GM04504 (cell line): ENCODE data around the gene MKRN1.
"Not testable (repeated sequence)": the region's sequence is repeated elsewhere in the genome, so short reads cannot be mapped to it uniquely, and the experiment has no call there.

Source experiments
- DNase-seq: peaks from one replicate; pipeline ENCODE4 v3.0.0-alpha.2; 2012; ENCODE audit warnings: low read depth

The MKRN1 gene

DNA sequence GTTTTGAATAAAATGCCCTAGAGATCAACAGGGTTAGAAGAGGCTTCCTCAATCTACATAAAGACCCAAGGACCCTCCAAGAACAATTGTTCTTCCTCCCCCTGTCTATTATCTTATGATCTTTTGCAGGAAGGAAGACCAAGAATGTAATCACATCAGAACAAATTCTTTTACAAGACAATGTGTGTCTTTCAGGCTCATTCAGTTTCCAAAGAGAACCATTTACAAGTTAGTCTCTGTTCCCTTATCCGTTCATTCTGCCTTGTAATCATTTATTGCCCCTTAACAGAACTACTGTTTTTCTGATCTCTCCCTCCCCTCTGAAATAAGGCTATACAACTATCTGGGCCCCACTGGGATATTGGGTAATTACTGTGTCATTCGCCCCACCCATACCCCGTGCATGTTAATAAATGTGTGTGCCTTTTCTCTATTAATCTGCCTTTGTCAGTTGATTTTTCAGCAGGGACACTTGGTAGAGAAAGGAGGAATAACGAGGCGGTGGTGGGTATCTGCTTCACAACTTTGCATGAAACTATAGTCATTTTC is 5.7 kb upstream of the MKRN1 start:
- DNase-seq, result no peak

DNA sequence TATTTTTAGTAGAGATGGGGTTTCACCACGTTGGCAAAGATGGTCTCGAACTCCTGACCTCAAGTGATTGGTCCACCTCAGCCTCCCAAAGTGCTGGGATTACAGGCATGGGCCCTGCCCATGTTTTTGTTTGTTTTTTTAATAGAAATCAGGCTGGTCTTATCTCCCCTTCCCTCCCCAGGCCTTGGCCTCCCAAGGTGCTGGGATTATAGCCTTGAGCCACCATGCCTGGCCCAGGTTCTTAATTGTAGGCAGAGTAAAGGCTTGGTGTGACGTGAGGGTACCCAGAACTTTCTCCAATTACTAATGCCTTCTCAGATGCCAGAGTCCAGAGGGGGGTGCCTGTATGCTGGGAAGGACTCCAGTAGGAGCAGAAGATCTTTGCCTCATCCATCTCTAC is 5.2 kb upstream of the MKRN1 start:
- no peak for DNase-seq

DNA sequence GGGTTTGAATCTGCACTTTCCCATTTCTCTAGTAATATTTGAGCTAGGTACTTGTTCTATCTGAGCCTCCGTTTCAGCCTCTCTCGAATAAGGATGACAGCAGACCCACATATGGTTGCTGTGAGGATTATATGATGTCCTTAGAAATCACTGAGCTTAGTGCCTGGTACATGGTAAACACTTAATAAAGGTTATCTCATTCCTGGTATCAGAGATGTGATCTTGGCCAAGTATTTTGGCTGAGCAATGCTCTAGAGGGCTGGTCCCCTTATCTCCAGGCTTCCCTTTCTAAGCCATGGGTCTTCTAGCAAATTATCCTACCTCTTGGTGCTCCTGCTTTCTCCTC is 407 bp upstream of the MKRN1 start:
- no peak for DNase-seq

DNA sequence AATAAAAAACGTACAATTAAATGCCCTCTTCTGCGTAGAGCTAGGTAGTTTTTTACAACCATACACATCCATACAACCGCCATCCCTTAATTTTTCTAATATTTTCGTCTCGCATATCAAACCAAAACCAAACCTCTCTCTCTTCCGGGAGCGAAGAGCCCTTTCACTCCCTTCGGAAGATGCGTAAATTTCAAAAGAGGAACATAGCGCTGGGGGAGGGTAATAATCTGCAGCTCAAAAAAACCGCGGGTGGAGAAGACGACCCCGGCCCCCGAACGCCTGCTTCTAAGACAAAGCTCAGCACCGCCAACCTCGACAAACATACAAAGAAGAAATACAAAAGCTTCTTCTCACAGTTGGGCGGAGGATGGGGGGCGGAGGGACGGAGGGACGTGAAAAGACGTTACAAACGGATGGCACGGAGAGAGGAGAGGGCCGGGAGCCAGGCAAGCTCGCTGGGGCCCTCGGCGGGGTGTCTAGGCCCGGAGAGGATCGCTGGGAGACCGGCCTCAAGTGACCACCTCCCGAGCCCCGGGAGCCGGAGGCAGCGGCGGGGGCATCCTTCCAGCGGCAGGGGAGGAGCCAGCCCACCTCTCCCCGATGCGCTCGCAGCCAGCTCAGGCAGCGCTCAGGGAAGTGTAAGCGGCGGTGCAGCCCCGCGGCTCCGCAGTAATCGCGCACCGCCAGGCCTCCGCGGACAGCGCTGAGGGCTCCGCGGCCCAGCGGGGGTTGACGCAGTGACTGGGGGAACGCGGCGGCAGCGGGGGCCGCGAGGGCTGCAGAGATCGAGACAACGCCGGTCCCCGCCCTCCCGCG is 851 bp downstream of the MKRN1 start:
- DNase-seq, result no peak

DNA sequence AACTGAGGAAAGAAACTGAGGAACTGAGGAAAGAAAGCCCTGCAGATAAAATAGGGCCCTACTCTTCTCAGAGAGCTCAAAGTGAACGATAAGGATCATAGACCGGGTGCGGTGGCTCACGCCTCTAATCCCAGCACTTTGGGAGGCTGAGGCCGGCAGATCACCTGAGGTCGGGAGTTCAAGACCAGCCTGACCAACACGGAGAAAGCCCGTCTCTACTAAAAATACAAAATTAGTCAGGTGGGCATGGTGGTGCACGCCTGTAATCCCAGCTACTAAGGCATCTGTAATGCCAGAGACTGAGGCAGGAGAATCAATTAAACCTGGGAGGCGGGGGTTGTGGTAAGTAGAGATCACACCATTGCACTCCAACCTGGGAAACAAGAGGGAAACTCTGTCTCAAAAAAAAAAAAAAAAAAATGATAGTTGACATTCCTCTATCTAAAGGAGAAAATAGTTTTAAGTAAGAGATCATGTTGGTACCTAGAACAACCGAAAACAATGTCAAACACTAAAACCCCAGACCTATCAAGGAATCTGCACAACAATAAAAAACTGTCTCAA is 2.5 kb downstream of the MKRN1 start:
- no peak for DNase-seq

DNA sequence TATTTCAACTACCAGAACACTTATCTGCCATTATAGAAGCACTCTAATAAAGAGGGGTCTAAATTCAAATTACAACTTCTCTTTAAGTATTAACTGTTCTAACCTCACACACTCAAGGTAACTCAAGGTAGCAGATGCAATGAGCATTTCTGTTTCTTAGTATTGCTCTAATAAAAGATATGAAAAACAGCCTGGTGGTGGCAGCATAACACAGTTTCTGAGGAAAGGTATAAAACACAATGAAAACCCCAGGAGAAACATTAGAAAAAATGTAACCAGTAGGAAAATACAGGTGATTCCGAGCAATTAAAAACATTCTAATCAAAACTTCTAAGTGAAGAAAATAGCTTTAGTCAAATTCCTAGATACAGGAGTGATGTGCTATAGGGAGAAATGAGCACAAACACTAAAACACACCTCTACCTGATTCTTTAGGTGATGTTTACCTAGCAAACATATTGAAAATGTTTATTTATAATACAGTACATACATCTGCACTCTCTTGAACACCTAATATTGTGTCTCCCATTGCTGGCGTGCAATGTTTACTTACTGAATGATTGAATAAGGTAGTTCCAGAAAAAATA is 3.5 kb downstream of the MKRN1 start:
- no peak for DNase-seq

DNA sequence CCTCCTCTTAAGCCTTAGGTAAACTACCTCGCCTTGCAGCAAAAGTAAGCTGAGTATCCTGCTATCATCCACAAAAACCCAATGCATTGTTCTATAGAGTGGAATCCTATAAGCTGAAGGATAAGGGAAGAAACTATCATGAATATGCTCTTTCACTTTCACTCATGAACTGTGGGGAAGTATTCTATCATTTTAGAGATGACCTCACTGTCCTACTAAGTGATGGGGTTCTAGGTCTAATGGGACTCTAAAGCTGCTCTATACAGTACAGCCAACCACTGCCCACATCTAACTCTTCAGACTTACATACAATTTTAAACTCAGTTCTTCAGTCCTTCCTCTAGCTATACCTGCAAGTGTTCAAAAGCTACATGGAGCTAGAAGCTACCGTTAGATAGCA is 16.2 kb downstream of the MKRN1 start:
- DNase-seq, result no peak

DNA sequence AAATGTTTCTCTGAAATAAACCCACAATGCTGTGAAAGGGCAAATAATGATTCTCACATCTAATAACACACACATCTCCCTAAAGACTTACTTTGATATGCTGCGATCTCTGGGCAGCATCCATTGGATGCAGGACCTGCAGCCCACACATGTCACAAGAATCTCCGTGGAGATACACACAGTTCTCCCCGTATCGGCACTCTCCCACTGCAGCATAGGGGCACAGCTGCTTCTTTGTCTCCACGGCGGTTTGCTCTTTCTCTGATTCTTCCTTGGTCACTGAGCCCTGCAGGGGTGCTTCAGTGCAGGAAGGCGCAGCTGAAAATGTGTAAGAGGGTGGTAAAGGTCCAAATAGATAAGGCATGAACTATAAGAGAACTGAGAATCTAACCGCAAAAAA is 20.4 kb downstream of the MKRN1 start:
- DNase-seq, result no peak

DNA sequence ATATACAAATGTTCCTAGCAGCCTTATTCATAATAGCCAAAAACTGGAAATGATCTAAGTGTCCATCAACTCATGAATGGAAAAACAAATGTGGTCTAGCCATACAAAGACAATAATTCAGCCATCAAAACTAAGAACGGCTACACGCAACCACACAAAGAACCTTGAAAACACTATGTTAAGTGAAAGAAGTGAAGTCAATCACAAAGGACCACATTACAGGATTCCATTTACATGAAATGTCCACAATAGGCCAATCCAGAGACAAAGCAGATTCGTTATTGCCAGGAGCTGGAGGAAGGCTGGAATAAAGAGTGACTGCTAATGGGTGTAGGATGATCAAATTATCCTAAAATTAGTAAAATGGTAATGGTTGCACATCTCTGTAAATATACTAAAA is 21.1 kb downstream of the MKRN1 start:
- no peak for DNase-seq

DNA sequence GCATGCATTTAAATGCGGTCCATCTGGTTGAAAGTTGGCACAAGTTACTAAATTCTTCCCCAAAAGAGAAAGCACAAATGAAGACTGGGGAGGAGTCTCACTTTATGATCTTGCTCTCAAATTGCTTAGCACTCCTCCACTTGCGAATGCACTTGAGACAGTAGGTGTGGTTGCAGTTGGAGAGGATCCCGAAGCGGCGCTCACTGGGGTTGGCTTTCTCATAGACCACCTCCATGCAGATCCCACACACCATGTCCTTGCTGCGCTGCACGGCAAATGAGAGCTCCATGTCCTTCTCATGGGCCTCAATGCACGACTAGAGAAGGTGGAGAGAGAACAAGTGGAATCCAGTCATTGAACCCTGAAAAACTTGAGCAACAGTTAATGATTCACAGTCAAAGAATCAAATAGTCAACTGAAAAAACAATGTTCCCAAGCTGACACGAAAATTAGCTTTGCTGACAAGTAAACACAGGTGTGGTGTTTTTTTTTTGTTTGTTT is 22.7 kb downstream of the MKRN1 start:
- no peak for DNase-seq

DNA sequence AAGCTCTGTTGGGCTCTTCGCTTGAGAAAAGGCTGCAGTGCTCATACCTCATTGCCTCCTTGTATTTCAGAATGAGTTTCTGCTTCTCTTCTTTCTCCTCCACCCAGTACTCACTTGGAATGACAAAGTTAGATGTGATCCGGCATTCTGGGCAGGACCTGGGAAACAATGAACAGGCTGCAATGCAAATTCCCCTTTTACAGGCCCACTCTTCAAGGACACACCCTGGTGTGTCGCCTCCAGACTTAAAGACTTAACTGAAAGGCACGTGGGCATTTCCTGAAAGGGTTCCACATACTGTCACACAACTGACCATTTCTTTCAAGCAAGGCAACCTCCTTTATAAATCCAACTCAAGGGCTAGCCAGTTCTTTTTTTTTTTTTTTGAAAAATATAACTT is 23.6 kb downstream of the MKRN1 start:
- no peak for DNase-seq

DNA sequence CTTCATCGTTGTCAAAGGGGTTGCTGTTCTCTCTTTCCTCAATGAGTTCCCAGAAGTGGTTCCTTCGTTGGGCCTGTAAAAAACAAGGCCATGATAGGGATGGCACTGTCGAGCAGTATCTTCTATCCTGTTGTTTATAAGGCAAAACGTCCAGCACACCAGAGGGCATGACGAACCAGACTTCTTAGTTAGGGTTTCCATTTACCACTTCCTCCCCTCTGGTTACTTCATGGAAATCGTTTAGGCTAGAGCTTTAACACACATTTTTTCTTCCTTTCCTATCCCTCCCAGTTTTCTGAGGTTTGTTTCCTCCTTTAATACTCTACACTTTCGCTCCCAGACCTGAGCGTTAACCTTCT is 24.7 kb downstream of the MKRN1 start:
- DNase-seq, result no peak

DNA sequence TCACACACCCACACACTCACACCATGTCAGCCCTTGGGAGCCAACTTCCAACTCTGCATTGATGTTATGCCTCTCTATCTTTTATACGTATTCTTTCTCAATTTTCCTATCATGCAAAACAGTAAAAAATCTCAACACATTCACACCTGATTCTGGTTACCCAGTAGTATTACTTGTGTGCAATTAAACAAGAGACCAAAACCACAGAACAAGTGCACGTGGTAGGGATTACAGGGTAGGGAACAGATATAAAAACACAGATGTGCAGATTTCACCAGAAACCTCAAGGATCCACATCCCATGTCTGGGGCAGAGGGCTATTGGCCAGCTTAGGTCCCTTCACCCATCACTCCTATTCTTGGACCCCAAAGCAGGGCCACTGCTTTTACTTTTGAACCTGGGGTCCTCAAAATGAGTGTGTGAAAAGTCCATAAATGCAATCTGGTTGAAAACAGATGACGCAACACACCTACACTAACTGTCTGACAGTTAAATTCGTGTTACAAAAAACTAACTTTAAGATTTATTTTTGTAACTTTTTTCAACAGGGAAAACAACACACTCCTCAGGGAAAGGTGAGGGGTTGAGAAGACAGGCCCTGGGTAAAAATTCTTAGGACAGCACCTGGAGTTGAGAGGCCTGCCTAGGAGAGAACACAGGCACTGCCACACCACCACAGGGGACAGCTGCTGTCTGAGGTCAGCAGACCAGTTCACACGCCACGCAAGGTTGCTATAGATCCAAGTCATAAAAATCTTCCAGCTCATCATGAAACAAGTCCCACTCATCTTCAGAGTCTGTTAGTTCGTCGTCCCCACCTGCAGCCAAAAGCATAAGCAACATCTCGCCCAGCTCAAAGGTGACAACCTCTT is 25.3 kb downstream of the MKRN1 start:
- not testable (repeated sequence) for DNase-seq

DNA sequence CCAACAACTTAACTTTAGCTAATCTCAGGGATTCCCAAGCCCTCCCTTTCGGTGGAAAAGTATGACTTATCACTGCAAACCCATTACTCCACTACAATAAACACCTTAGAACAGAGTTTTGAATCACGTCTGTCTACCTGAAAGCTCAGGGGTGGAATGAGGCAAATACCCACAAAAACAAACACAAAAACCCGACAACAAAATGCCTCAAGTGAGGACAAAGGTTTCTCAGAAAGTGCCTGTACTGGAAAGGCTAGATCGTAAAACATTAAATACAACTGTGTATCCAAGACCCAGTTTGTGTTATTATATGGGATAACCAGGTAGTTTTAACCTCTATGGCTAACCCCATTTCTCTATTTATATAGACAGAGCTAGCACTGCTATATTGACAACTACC is 26.0 kb downstream of the MKRN1 start:
- no peak for DNase-seq

DNA sequence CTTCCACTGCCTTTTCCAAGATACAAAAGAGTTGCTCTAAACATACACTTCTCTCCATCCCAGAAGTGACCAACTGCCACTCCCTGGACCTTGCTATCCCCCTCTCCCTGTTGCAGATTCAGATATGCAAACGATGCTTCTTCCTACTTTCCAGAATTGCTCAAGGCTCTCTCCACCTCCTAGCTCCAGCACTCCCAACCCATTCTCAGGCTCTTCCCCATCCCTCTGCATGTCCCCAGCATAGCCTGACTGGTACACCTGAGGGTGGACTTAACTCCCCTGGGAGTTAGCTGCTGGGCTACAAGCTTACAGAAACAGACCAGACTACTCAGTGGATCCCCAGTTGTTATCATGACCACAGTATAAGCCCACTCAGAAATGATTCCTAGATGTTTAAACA is 27.6 kb downstream of the MKRN1 start:
- no peak for DNase-seq

DNA sequence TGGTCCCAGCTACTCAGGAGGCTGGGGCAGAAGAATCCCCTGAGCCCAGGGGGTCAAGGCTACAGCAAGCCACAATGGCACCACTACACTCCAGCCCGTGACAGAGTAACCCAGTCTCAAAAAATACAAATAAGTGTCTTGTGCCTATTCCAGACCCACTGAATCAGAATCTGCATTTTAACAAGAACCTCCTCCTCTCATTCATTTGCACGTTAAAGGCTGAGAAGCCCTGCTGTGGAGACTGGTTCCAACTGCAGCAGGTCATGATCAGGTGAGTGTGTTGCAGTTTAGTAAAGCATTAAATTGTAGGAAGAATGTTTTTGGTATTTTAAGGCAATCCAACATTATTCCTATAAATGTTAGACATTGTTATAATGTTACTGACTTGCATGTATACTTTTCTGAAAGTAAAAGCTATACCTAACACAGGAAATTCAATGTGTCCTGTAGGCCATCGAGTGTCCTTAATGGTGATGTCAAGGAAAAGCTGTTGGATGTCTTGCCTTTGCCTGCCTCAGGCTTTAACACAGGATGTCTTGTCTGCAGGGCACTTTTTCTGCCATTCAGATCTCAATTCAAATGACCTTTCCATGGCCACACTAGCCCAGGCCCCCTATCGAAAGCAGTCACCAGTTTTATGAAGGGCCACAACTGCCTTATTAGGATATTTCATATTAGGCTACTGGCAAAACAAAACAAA is 30.4 kb downstream of the MKRN1 start:
- DNase-seq, result no peak

DNA sequence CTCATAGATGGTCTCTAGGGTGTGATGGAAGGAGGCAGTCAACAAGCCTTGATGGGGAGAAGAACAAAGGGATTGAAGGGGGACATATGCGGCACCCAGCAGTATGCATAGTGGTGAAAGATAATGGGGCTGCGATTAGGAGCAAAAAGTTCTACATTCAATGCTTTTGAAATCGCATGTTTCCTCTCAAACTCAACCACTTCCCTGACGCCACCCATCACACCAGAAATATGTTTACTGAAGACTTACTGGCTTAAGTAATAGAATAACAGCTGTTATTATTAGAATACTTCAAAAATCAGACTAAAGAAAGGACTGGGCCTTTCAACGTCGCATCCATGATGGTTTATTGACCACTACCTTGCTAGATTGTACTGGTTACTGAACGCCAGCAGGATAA is 31.5 kb downstream of the MKRN1 start:
- no peak for DNase-seq

DNA sequence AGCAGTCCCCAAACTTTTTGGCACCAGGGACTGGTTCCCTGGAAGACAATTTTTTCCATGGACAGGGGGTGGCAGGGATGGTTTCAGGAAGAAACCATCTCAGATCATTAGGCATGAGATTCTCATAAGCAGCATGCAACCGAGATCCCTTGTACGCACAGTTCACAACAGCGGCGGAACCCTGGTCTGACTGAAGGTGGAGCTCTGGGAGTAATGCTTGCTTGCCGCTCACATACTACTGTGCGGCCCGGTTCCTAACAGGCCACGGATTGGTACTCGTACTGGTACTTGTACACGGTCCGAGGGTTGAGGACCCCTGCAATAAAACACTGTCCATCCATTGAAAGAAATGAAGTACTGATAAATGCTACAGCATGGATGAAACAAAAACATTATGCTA is 32.8 kb downstream of the MKRN1 start:
- DNase-seq, result no peak

DNA sequence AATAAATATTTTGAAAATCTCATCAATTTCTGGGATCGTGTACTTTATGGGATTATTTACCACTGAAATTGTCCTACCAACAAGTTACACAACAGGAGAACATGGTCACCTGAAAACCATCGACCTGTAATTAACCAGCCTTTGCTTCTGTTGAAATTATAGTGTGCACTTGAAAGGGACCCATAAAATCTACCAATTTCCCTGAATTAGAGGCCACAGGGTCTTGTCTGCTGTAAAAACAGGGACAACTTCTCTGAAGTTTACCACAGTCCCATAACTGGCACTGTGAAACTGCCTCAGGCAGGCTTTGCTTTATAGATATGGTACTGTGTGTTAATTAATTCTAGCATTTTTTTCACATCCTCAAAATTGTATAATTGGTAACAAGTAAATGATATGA is 37.8 kb downstream of the MKRN1 start:
- no peak for DNase-seq

DNA sequence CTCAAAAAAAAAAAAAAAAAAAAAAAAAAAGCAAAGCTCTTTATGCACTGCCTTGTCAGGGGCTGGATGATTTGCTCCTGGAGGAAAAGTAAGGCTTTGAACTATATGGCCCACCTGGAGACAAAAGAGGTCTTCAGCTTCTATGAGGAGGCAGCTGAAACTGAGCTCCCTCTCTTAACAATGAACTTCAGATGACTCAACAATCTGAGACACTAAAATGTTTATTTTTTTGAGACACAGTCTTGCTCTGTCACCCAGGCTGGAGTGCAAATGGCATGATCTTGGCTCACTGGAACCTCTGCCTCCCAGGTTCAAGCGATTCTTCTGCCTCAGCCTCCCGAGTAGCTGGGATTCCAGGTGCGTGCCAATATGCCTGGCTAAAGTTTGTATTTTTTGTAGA is 38.7 kb downstream of the MKRN1 start:
- no peak for DNase-seq

DNA sequence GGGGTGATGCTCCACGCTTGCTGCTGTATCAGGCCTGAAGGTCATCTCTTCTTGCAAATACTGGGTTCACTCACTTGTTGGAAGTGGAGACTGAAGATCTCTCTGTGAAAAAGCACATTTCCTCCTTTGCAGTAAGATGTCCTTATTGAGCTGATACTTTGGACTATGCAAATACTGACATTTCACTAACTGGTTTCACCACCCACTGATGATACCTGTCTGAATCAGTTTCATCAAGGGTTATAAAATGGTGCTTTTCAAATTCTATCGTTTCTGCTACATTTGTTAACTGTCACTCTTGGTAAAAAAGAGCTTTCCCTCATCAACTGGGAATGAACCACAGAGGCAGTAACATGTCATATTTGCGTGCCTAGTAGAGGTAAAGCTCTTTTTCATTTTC is 39.9 kb downstream of the MKRN1 start:
- DNase-seq, result no peak
